ENCODE results near the gene SPTBN2.

SPTBN2 gene

GRCh38 chr11:66719111-66719872 lies 9.7 kb downstream of the SPTBN2 start (continued):
- TF ChIP-seq SNAI2 (CRISPR knock-in tag; IDR thresholded peaks at IDR 0.05): no peak
- TF ChIP-seq BACH2 (CRISPR knock-in tag; IDR thresholded peaks at IDR 0.05; ENCODE audit: borderline replicate concordance): no peak
- TF ChIP-seq TCF4 (CRISPR knock-in tag; IDR thresholded peaks at IDR 0.05; ENCODE audit: borderline replicate concordance): no peak
- TF ChIP-seq ZC3H10 (CRISPR knock-in tag; IDR thresholded peaks at IDR 0.05): no peak
- TF ChIP-seq ZFP30 (CRISPR knock-in tag; IDR thresholded peaks at IDR 0.05): no peak
- TF ChIP-seq RARB (CRISPR knock-in tag; IDR thresholded peaks at IDR 0.05): no peak
- TF ChIP-seq ZFP3 (CRISPR knock-in tag; IDR thresholded peaks at IDR 0.05): no peak
- TF ChIP-seq ESRRG (CRISPR knock-in tag; IDR thresholded peaks at IDR 0.05): no peak

DNA sequence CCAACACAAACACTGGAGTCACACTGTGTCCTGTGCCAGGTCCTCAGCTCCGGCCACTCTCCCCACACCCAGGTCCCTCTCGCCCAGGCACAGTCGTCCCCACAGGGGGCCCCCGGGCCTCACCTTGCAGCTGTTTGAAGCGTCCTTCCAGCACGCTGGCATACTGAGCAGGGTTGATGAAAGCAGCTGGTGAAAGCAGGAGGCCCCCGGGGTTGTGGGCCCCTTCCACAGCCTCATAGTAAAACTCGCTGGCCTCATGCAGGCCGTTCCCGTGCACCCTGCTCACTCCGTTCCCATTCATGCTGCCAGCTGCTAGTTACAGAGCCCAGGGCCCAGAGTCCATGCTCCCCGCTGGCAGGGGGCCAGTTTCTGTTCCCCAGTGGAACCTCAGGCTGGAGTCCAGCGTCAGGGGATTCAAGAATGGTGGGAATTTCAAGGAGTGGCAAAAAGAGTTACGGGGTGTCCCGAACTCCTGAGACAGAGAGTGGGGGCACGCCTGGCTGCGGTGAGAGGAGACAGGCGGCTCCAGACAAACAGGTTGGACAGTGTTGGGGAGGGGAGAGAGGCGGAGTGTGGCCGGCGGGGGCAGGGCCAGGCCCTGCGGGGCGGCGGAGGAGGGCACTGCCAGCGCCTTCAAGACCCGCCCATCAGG lies 10.6 kb downstream of the SPTBN2 start:
- ATAC-seq: no peak
- TF ChIP-seq ESRRG (CRISPR knock-in tag; IDR thresholded peaks at IDR 0.05) (no peak), ZFP3 (CRISPR knock-in tag; IDR thresholded peaks at IDR 0.05) (no peak), POU6F1 (CRISPR knock-in tag; IDR thresholded peaks at IDR 0.05; ENCODE audit: borderline replicate concordance, low read depth) (no peak), CSRNP3 (CRISPR knock-in tag; IDR thresholded peaks at IDR 0.05) (no peak), CSDC2 (CRISPR knock-in tag; IDR thresholded peaks at IDR 0.05) (no peak), OSR1 (CRISPR knock-in tag; IDR thresholded peaks at IDR 0.05) (no peak), GLIS3 (CRISPR knock-in tag; IDR thresholded peaks at IDR 0.05) (no peak), ZFP30 (CRISPR knock-in tag; IDR thresholded peaks at IDR 0.05) (no peak), ZNF70 (CRISPR knock-in tag; IDR thresholded peaks at IDR 0.05) (no peak), ARNTL (CRISPR knock-in tag; IDR thresholded peaks at IDR 0.05; ENCODE audit: borderline replicate concordance, low read depth) (no peak), RARB (CRISPR knock-in tag; IDR thresholded peaks at IDR 0.05) (no peak), TCF4 (CRISPR knock-in tag; IDR thresholded peaks at IDR 0.05; ENCODE audit: borderline replicate concordance) (no peak), TOX (CRISPR knock-in tag; IDR thresholded peaks at IDR 0.05; ENCODE audit: borderline replicate concordance) (no peak), ISL1 (CRISPR knock-in tag; IDR thresholded peaks at IDR 0.05) (no peak), ZNF565 (CRISPR knock-in tag; conservative IDR thresholded peaks at IDR 0.05; ENCODE audit: low read depth) (no peak), ZNF8 (CRISPR knock-in tag; IDR thresholded peaks at IDR 0.05) (no peak), ZC3H10 (CRISPR knock-in tag; IDR thresholded peaks at IDR 0.05) (no peak)
- TF ChIP-seq, protein P1, sequence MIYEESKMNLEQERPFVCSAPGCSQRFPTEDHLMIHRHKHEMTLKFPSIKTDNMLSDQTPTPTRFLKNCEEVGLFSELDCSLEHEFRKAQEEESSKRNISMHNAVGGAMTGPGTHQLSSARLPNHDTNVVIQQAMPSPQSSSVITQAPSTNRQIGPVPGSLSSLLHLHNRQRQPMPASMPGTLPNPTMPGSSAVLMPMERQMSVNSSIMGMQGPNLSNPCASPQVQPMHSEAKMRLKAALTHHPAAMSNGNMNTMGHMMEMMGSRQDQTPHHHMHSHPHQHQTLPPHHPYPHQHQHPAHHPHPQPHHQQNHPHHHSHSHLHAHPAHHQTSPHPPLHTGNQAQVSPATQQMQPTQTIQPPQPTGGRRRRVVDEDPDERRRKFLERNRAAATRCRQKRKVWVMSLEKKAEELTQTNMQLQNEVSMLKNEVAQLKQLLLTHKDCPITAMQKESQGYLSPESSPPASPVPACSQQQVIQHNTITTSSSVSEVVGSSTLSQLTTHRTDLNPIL (CRISPR knock-in tag; IDR thresholded peaks at IDR 0.05; ENCODE audit: low read depth): no peak
- TF ChIP-seq, protein P2, sequence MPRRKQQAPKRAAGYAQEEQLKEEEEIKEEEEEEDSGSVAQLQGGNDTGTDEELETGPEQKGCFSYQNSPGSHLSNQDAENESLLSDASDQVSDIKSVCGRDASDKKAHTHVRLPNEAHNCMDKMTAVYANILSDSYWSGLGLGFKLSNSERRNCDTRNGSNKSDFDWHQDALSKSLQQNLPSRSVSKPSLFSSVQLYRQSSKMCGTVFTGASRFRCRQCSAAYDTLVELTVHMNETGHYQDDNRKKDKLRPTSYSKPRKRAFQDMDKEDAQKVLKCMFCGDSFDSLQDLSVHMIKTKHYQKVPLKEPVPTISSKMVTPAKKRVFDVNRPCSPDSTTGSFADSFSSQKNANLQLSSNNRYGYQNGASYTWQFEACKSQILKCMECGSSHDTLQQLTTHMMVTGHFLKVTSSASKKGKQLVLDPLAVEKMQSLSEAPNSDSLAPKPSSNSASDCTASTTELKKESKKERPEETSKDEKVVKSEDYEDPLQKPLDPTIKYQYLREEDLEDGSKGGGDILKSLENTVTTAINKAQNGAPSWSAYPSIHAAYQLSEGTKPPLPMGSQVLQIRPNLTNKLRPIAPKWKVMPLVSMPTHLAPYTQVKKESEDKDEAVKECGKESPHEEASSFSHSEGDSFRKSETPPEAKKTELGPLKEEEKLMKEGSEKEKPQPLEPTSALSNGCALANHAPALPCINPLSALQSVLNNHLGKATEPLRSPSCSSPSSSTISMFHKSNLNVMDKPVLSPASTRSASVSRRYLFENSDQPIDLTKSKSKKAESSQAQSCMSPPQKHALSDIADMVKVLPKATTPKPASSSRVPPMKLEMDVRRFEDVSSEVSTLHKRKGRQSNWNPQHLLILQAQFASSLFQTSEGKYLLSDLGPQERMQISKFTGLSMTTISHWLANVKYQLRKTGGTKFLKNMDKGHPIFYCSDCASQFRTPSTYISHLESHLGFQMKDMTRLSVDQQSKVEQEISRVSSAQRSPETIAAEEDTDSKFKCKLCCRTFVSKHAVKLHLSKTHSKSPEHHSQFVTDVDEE (CRISPR knock-in tag; IDR thresholded peaks at IDR 0.05): no peak
- TF ChIP-seq, protein P3, sequence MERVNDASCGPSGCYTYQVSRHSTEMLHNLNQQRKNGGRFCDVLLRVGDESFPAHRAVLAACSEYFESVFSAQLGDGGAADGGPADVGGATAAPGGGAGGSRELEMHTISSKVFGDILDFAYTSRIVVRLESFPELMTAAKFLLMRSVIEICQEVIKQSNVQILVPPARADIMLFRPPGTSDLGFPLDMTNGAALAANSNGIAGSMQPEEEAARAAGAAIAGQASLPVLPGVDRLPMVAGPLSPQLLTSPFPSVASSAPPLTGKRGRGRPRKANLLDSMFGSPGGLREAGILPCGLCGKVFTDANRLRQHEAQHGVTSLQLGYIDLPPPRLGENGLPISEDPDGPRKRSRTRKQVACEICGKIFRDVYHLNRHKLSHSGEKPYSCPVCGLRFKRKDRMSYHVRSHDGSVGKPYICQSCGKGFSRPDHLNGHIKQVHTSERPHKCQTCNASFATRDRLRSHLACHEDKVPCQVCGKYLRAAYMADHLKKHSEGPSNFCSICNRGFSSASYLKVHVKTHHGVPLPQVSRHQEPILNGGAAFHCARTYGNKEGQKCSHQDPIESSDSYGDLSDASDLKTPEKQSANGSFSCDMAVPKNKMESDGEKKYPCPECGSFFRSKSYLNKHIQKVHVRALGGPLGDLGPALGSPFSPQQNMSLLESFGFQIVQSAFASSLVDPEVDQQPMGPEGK (CRISPR knock-in tag; IDR thresholded peaks at IDR 0.05; ENCODE audit: borderline replicate concordance): no peak
